Measurements from ENCODE around the gene LRMDA.
"Not testable (repeated sequence)": the region's sequence is repeated elsewhere in the genome, so short reads cannot be mapped to it uniquely, and the experiment has no call there.

The LRMDA gene

DNA sequence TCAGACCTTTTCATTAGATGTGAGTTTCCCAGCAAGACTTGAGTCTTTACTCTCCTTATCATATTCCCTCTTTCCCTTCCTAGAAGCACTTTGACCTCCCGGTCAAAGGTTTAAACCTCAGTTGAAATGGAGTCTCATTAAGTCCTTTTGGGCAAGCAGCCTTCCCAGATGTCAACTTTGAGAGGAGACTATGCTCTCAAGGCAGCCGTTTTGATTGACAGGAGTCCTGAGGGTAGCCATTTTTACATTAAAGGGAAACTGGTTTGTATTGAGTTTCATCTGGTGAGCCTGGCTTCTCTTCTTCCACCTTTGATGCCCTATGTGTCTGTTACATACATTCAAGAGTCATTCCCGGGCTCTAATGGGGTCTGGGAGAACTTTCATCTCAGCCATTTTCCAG lies 685.1 kb downstream of the LRMDA start:
- DNase-seq, result no peak

DNA sequence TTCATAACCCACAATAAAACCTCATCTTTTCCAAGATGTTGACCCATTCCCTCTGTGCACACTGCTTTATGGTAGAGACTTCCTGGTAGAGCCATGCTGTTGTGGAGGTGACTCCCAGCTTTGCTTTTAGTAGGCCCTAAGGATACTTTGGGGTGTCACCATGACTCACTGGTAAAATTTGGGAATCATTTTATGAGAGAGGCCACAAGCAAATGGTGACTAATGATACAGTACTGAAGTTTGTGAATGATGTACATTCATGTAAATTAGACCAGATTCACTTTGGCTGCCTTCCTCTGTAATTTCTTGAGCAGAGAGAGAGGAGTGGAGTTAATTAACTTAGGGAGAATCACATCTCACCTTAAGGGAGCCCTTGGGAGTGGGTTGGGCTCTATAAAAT lies 686.5 kb downstream of the LRMDA start:
- DNase-seq, result no peak

DNA sequence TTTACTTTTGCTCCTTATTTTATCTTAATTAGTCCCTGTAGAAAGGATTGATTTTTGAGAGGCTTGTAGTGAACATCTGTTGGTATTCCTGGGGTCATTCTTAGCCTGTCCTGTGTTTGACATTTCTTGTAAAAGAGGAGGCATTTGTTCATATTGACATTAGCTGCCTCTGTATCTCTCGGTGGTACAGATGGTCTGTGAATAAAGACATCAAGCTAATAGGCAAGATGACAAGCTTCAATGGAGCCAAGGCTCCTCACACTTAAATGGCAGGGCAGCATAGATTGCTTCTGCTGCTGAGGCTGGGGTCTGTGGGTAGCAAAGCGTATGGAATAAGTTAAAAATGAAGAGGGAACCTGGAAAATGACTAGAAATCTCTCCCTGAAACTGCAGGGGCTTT lies 687.6 kb downstream of the LRMDA start:
- no peak for DNase-seq

DNA sequence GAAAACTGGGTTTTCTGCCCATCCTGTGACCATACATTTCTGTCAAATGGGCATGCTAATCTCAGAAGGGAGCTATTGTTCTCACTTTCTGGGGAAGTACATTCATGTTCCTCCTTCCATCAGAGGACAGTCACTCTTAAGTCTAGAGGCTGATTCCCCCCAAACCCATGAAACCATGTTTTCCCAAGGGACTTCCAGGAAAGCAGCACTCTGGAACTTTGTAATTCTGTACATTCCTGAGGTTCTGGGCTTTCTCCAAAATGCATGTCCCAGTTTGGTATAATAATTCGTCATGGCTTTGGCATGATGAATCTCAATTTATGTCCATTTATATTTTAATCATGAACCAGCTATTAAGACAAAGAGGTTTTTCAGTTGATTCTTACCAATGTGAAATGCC lies 688.1 kb downstream of the LRMDA start:
- DNase-seq, result no peak

DNA sequence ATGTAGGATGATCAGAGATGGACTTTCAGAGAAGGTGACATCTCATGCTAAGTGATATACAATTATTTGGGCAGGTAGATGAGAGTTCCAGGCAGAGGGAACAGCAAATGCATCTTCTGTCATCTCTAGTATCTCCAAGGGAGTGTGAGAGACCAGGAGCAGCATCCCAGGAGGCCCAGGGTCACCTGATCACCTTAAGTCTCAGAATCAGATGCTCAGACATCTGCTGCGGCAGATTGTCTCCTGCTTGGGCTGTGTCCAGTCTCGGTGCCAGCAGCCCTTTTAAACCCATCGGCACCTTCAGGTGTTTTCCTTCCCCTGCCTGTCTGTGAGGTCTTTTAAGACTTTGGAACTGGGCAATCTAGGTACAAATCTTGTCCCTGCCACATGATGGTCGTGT lies 690.6 kb downstream of the LRMDA start:
- DNase-seq, result no peak

DNA sequence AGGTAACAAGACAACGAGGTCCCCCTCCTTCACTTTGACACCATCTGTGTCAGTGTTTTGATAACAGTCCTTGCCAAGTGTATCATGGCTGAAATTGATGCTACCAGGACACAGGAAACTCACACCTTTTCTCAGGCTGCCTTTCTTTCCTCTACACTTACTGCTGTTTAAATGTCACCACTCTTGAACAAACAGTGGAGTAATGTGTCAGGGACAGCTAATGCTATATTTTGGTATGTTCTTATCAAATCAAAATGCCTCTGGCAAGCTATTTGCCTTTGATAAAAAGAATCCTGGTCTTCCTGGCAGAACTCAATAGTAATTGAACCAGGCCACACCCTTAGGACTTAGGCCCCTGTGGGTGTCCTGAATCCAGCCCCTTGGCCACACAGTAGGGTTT lies 692.9 kb downstream of the LRMDA start:
- DNase-seq, result no peak

DNA sequence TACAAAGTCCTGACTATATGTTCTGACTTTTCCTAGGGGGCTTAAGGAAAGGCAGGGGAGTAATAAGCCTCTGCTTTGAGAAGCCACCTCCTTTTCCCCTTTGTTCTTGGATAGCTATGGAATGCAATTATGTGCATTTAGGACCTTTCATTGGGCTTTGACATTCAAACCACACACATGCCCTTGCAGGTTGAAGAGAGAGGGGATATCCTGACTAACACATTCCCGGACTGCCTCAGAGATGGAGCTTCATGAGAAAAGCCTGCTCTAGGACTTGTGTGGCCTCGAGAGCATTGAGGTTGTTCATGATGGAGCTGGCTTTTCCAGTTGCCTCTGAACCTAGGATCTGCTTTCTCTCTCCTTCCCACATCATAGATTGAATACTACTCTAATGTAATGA lies 694.5 kb downstream of the LRMDA start:
- no peak for DNase-seq

DNA sequence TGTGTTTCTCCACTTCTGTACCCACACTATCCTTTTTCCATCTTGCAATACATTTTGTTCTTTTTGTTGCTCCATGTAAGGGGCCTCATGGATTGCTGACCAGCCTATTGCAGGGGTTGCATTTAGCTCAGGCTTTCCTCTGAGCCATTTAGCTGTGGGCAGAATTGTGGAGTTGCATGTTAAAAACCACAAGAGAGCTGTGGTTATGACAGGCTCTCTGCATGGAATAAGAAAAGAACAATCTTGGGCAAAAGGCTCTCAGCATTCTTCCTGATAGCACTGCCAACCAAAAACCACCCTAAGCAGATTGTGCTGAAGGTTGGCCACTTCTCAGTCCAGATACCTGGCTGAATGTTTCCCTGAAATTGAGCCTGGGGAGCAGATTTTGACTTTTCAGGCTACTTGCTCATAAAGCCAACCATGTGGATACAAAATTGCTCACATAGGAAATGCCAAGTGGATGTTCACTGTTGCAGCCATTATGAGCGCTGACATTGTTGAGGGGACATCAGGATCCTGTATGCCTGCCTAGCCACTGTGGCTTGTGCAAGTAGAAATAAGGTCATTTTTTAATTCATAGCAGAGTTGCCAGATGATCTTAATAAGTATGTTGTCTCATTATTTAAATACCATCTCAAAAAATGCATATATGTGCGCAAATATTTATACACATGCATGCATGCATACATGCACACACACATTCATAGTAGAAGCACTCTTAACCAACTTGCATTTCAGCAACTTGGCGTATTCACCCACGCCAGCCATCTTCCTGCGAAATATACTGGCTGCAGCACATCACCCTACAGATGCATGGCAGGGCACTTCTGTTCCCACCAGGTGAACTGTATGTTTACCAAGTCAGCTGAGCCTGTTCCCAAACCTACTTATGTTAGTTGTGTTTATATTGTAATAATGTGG lies 695.4 kb downstream of the LRMDA start:
- no peak for DNase-seq

DNA sequence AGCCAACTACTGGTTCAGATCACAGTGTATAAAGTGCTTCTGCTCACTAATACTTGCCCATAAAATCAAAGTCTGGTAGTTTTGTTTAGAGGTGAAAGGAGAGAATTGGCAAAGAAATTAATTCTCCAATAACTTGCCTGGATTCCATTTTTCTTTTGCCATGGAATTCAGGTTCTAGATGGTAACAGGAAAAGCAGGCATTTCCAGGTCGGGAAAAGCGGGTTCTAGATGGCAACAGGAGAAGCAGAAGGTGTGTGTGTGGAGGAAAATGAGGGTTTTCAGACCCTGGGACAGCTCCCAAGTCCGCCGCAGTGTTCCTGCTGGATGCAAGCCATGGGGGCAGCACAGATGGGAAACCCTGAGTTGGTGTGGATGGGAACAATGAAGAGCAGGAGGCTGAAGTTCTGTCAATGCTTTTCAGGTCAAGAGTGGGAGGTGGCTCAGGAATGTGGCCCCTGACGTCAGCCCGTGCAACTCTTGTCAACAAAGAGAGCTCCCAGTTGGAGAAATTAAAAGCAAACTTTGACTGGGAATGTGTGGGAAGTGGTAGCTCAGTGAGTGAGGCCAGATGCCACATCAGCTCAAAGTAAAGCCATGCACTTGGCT lies 696.7 kb downstream of the LRMDA start:
- DNase-seq, result no peak

DNA sequence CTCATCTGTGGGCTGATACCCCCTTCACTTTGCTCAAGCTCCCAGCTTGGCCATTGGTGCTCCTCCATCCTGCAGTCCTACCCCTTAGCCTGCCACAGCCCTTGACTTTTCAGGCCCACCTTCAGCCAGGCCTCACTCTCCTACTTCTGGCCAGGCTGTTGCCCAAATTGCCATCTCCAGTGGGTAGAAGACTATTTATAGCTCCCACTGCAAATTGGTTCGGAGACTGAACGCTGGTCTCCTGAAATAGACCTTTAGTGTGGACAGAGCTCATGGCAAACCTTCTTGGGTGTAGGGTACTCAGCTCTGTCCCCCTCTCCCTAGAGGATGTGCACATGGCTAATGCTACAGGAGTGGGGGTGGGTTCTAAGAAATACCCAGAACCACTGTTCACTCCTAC lies 697.8 kb downstream of the LRMDA start:
- DNase-seq, result no peak

DNA sequence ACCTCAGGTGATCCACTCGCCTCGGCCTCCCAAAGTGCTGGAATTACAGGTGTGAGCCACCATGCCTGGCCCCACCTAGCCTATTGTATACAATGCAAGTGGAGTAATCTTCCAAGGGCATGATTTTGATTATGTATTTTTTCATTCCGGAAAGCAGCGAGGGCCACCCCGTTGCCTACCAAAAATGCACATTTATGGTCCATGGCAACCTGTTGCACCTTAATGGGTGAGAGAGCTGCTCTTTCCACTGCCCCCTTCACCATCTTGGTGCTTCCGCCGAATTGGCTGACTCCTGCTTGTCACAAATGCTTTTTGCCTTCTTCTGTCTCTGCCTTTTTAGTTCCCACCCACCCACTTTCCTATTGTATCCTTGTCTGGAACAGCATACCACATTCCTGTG lies 699.5 kb downstream of the LRMDA start:
- no peak for DNase-seq

DNA sequence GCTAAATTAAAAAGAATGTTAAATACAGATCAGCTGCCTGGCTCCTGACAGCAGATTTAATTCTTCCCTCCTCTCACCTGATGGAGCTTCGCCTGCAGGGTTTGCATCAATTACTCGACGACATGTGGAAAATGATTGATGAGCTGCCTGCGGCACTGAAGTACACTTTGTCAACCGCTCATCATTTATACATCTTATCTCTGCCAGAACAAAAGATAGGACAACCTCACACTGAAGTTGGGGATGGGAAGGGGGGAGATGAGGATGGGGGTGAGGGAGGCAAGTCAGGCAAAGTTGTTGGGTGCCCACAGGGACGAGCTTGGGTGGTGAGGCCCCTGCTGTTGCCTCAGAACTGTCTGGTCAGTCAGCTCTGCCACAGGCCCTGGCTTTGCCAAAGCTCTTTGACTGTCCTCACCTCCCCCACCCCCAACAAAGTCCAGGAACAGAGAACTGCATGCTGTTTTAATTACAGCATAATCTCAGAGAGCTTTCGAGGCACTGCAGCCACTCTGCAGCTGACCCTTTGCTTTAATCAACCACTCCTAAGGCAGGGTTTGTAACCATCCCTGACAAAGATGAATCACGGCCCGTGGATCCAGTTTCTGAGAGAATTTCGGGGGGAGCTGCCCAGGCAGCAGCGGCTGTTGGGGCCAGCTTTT lies 702.3 kb downstream of the LRMDA start:
- DNase-seq, result no peak

DNA sequence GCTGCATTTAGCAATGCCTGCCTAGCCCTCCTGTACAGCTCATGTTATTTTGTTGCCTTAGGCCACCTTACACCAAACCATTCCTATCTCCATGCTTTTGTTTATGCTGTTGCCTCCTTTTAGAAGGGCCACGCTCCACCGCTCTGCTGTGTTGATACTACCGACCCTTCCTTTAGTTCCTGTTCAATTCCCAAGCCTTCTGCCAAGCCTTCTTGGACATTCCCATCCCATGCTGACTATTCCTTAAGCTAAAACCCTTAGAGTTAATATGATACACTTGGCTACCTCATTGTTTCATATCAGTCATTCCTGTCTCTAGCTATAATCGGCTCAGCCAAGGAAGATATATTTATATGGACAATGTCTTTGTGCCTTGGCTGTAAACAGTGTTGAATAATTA lies 705.5 kb downstream of the LRMDA start:
- no peak for DNase-seq

DNA sequence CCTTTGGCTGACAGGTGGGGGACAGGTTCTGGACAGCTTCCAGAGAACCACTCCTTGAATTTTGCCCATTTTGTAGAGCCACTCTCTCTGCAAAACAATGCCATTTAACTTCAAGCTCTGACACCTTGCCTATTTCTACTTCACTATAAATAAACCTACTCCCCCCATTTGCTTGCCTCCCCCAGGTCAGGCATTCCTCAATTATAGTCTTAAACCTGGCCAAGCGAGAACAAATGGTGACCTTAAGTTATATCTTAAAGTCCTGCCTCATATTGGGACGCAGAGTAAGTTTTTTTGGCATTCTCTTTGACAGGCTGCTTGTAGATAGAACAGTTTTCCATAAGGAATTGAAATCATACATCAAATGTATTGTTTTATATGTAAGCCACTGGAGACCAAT lies 706.9 kb downstream of the LRMDA start:
- DNase-seq, result no peak

DNA sequence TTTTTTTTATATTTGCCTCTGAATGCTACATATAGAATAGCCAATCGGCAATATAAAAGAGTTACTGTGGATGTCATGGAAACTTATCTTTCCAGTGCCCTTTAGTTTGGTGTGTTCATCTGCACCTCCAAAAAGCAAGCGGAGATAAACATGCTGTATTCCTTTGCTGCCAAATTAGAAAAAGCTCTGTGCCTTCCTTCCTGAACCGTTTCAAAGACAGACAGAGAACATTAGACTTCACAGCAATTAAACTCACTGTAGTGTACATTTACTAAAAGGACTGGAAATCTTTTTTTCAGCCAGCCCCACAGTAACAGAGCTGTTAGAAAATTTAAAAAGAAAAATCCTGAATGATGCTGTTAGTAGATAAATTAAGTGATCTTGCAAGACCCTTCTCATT lies 707.5 kb downstream of the LRMDA start:
- no peak for DNase-seq

DNA sequence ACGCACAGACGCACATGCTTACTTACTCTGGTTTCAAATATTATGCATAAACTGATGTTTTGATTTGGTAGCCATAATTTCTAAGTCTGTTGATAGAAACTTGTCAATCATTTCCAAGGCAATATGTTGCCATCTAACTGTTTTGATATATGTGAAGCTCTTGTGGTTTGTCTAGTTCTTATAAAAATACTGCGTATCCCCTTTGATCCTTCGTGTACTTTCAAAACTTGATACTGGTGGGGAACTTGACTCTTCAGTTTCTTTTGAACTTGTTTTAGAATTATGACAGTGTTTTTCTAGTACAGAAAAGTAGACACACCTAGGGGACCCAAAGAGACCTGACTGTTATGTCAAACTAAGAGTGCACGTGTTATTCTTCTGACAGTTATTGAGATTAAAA lies 708.0 kb downstream of the LRMDA start:
- DNase-seq, result no peak

DNA sequence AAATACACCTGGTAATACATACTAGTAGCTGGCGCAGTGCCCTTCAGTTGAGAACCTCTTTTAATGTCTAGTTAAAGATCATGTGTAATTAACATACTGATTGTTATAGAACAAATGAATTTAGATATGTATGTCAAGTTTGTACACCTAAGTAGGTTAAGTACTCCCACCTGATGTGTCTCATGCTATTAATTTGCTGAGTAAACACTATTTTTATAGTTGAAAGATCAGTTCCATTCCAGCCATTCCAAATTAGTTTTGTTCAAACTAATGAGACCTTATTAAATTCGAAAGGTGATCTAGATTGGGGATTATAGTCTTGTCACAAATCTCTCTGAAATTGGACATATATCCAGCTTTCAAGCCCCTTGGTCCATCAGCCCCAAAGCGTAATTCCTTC lies 710.0 kb downstream of the LRMDA start:
- no peak for DNase-seq

DNA sequence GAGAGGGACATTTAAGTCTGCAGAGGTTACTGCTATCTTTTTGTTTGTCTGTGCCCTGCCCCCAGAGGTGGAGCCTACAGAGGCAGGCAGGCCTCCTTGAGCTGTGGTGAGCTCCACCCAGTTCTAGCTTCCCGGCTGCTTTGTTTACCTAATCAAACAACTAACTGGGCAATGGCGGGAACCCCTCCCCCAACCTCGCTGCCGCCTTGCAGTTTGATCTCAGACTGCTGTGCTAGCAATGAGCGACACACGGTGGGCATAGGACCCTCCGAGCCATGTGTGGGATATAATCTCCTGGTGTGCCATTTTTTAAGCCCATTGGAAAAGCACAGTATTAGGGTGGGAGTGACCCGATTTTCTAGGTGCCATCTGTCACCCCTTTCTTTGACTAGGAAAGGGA lies 716.8 kb downstream of the LRMDA start:
- DNase-seq, result not testable (repeated sequence)

DNA sequence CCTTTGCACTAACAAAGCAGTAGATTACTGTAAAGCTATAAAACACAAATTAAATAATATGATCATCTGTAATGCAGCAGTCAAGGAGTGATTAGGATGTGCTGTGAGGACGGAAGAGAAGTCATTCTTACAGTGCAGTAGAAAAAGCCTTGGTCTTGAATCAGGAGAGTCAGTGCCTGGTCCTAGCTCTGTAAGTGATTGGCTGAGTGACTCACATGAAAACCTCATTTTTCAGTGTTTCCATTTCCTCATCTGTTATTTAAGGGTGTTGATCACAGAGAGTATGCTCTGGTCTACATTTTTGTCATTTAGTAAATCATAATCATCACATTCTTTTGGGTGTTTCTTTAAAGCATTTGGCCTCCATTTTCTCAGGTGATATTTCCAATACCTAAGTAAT lies 717.8 kb downstream of the LRMDA start:
- no peak for DNase-seq

DNA sequence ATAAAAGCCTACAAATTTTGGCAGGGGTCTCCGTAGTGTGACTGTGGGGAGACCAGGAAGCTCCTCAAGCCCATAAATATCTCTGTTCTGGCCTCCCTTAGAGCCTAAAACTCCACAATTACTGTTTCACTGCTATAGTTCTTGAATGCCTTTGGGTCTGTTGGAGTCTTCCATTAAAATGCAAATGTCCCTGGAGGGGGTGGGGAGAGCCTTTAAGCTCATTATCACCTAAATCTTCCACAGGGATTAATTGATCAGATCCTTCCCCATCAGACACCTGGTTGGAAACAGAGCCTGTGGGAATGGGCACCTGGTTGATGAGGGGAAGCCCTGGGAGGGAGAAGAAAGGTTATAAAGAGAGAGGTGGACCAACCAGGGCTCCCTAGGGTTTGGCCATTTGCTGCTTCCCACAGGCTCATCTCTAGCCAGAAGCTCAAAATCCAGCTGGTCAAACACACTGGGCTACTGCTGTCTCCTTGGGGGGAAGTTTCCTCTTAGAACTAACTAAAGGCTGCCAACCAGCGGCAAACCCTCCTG lies 718.2 kb downstream of the LRMDA start:
- DNase-seq, result no peak

DNA sequence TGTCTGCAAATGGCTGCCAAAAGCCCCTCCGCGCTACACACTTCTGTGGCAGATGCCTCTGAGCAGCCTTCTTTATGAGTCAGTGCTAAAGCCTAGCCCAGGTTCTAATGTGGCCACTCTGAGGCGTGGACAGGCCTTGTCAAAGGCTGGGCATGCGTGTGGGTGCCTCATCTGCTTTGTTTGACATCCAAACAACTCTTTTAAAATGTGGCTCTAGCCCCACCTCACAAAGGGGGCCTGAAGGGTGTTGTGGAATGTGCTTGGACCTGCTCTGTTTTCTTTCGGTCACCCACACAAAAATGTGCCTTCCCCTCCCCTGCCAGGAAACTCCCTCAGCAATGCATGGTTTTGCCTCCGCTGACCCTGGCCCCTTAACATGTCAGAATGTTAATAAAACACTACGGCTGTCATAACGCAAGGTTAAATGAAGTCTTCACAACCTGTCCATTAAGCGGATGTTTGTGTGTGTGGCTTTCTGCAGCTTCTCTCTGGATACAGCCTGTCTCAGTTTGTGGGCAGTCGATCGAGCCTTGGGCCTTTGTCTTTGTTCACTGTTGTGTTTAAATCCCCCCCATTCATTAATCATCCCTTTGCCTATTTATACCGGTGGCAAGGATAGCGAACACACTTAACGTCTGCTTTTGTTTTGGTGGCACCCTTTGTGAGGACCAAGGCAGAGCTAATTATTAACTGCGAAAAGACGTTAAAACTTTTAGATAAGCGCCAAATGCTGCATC lies 718.9 kb downstream of the LRMDA start:
- DNase-seq, result peak; percentile 68

DNA sequence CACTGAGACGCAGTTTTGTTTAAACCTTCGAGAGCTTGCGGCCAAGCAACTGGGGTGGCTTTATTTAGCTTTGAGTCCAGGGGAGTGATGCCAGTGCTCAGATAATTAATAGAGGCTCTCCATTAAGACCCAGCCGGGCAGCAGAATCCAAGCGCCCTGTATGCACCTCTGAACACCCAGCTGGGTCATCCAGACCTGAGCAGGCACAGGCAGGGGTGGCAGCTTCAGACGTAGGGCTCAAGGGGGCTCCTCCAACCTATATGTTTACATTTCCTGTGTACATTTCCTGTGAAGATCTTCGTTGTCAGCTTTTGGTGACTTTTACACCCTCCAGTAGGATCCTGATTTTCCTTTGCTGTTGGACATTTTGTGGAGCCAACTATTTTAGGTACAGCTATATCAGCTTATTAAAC lies 719.5 kb downstream of the LRMDA start:
- no peak for DNase-seq

DNA sequence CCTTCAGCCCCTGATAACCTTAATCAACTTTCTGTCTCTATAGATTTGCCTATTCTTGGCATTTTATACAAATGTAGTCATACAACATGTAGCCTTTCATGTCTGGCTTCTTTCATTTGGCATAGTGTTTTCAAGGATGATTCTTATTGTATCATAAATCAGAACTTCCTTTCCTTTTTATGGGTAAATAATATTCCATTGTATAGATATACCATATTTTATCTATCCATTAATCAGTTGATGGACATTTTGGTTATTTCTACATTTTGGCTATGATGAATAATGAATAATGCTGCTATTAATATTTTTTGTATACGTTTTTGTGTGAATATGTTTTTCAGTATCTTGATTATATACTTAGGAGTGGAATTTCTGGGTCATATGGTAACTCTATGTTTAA lies 720.8 kb downstream of the LRMDA start:
- DNase-seq, result no peak
